GM11168 (cell line): ENCODE results near the gene PCNX2.

ENCODE experiments used
- in situ Hi-C: fragments of 300-500 bp; cut with MboI; formaldehyde crosslinking; loops from one replicate; pipeline ENCODE4 v1.12.0; 2022; ENCODE audit warnings: low sequenced_read_pairs; ENCODE audit not compliant: unreplicated experiment

The PCNX2 gene

GRCh38 chr1:232980355-232980978, 315.1 kb downstream of the PCNX2 start:
- in situ Hi-C loops: no loop called here

- in situ Hi-C loops: no loop called here
Measured at GRCh38 chr1:232979558-232979957, 316.0 kb downstream of the PCNX2 start.

GRCh38 chr1:232978815-232979214, 316.7 kb downstream of the PCNX2 start:
- in situ Hi-C loops: no loop called here

- in situ Hi-C loops: no loop called here
Measured at GRCh38 chr1:232978091-232978634, 317.4 kb downstream of the PCNX2 start.

GRCh38 chr1:232974971-232975370, 320.6 kb downstream of the PCNX2 start:
- in situ Hi-C loops: no loop called here

GRCh38 chr1:232973652-232974611, 321.6 kb downstream of the PCNX2 start:
- in situ Hi-C loops: no loop called here

GRCh38 chr1:232970508-232970907, 325.0 kb downstream of the PCNX2 start:
- in situ Hi-C loops: no loop called here

- in situ Hi-C loops: no loop called here
Measured at GRCh38 chr1:232969799-232970198, 325.7 kb downstream of the PCNX2 start.

GRCh38 chr1:232968965-232969364, 326.6 kb downstream of the PCNX2 start:
- in situ Hi-C loops: no loop called here

- in situ Hi-C loops: no loop called here
Measured at GRCh38 chr1:232968391-232968790, 327.1 kb downstream of the PCNX2 start.

GRCh38 chr1:232966663-232967062, 328.9 kb downstream of the PCNX2 start:
- in situ Hi-C loops: no loop called here

- in situ Hi-C loops: no loop called here
Measured at GRCh38 chr1:232965912-232966217, 329.7 kb downstream of the PCNX2 start.

- in situ Hi-C loops: no loop called here
Measured at GRCh38 chr1:232965124-232965911, 330.2 kb downstream of the PCNX2 start.

GRCh38 chr1:232964601-232965000, 330.9 kb downstream of the PCNX2 start:
- in situ Hi-C loops: no loop called here

GRCh38 chr1:232962761-232963745, 332.5 kb downstream of the PCNX2 start:
- in situ Hi-C loops: no loop called here

- in situ Hi-C loops: loop anchor here (10.0 kb wide), 1 partner anchor 323 kb away; the partner anchor contains the start of gene SIPA1L2
Measured at GRCh38 chr1:232958067-232958466, 337.5 kb downstream of the PCNX2 start.

GRCh38 chr1:232956081-232956480, 339.4 kb downstream of the PCNX2 start:
- in situ Hi-C loops: loop anchor here (10.0 kb wide), 1 partner anchor 321 kb away; the partner anchor contains the start of gene SIPA1L2

GRCh38 chr1:232954594-232955365, 340.7 kb downstream of the PCNX2 start:
- in situ Hi-C loops: loop anchor here (10.0 kb wide), 1 partner anchor 320 kb away; the partner anchor contains the start of gene SIPA1L2
